ENCODE data around the gene ZNHIT6. TPM values are rescaled to one million over a fixed set of nuclear protein-coding genes. Genes with fewer than 3 reads are reported as not detected.

The ZNHIT6 gene
- total RNA-seq, 1 experiment from 2014 or later: 14.3 TPM

GRCh38 chr1:85746777-85747176, 38.5 kb upstream of the ZNHIT6 start:
- no peak for DNase-seq (ENCODE audit: low spot score)
- ATAC-seq: no peak
- H3K4me3 Mint-ChIP-seq: no peak overlapping the region

More at GRCh38 chr1:85746777-85747176, 38.5 kb upstream of the ZNHIT6 start:
- TF ChIP-seq RELA (CRISPR knock-in tag; IDR thresholded peaks at IDR 0.05; ENCODE audit: borderline replicate concordance): no peak
- TF ChIP-seq CDX4 (CRISPR knock-in tag; IDR thresholded peaks at IDR 0.05; ENCODE audit: borderline replicate concordance): no peak
- no peak for TF ChIP-seq CBFB (CRISPR knock-in tag; IDR thresholded peaks at IDR 0.05; ENCODE audit: low read depth)
- TF ChIP-seq, protein P1, sequence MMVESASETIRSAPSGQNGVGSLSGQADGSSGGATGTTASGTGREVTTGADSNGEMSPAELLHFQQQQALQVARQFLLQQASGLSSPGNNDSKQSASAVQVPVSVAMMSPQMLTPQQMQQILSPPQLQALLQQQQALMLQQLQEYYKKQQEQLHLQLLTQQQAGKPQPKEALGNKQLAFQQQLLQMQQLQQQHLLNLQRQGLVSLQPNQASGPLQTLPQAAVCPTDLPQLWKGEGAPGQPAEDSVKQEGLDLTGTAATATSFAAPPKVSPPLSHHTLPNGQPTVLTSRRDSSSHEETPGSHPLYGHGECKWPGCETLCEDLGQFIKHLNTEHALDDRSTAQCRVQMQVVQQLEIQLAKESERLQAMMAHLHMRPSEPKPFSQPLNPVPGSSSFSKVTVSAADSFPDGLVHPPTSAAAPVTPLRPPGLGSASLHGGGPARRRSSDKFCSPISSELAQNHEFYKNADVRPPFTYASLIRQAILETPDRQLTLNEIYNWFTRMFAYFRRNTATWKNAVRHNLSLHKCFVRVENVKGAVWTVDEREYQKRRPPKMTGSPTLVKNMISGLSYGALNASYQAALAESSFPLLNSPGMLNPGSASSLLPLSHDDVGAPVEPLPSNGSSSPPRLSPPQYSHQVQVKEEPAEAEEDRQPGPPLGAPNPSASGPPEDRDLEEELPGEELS (CRISPR knock-in tag; IDR thresholded peaks at IDR 0.05): no peak
- TF ChIP-seq SMAD4 (CRISPR knock-in tag; IDR thresholded peaks at IDR 0.05): no peak
- TF ChIP-seq ZNF138 (CRISPR knock-in tag; conservative IDR thresholded peaks at IDR 0.05): no peak
- TF ChIP-seq HMGA2 (CRISPR knock-in tag; IDR thresholded peaks at IDR 0.05): no peak
- no peak for TF ChIP-seq NFYB (CRISPR knock-in tag; conservative IDR thresholded peaks at IDR 0.05; ENCODE audit: low read depth)
- no peak for TF ChIP-seq ARID4B (CRISPR knock-in tag; IDR thresholded peaks at IDR 0.05; ENCODE audit: borderline replicate concordance)
- TF ChIP-seq, protein P2, sequence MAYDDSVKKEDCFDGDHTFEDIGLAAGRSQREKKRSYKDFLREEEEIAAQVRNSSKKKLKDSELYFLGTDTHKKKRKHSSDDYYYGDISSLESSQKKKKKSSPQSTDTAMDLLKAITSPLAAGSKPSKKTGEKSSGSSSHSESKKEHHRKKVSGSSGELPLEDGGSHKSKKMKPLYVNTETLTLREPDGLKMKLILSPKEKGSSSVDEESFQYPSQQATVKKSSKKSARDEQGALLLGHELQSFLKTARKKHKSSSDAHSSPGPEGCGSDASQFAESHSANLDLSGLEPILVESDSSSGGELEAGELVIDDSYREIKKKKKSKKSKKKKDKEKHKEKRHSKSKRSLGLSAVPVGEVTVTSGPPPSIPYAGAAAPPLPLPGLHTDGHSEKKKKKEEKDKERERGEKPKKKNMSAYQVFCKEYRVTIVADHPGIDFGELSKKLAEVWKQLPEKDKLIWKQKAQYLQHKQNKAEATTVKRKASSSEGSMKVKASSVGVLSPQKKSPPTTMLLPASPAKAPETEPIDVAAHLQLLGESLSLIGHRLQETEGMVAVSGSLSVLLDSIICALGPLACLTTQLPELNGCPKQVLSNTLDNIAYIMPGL (CRISPR knock-in tag; IDR thresholded peaks at IDR 0.05): no peak
- no peak for TF ChIP-seq ZNF416 (CRISPR knock-in tag; IDR thresholded peaks at IDR 0.05)
- TF ChIP-seq, protein P3, sequence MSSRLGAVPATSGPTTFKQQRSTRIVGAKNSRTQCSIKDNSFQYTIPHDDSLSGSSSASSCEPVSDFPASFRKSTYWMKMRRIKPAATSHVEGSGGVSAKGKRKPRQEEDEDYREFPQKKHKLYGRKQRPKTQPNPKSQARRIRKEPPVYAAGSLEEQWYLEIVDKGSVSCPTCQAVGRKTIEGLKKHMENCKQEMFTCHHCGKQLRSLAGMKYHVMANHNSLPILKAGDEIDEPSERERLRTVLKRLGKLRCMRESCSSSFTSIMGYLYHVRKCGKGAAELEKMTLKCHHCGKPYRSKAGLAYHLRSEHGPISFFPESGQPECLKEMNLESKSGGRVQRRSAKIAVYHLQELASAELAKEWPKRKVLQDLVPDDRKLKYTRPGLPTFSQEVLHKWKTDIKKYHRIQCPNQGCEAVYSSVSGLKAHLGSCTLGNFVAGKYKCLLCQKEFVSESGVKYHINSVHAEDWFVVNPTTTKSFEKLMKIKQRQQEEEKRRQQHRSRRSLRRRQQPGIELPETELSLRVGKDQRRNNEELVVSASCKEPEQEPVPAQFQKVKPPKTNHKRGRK (CRISPR knock-in tag; IDR thresholded peaks at IDR 0.05; ENCODE audit: borderline replicate concordance): no peak
- TF ChIP-seq NFATC4 (CRISPR knock-in tag; IDR thresholded peaks at IDR 0.05): no peak
- TF ChIP-seq FOXJ3 (CRISPR knock-in tag; IDR thresholded peaks at IDR 0.05; ENCODE audit: borderline replicate concordance): no peak
- no peak for TF ChIP-seq FOXK1 (CRISPR knock-in tag; IDR thresholded peaks at IDR 0.05)
- TF ChIP-seq ZNF317 (CRISPR knock-in tag; IDR thresholded peaks at IDR 0.05; ENCODE audit: borderline replicate concordance, low read depth): no peak
- TF ChIP-seq ZNF423 (CRISPR knock-in tag; IDR thresholded peaks at IDR 0.05): no peak
- no peak for TF ChIP-seq MXD4 (CRISPR knock-in tag; IDR thresholded peaks at IDR 0.05; ENCODE audit: borderline replicate concordance)
- TF ChIP-seq SMAD3 (CRISPR knock-in tag; IDR thresholded peaks at IDR 0.05; ENCODE audit: borderline replicate concordance): no peak
- TF ChIP-seq, protein P4, sequence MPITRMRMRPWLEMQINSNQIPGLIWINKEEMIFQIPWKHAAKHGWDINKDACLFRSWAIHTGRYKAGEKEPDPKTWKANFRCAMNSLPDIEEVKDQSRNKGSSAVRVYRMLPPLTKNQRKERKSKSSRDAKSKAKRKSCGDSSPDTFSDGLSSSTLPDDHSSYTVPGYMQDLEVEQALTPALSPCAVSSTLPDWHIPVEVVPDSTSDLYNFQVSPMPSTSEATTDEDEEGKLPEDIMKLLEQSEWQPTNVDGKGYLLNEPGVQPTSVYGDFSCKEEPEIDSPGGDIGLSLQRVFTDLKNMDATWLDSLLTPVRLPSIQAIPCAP (CRISPR knock-in tag; IDR thresholded peaks at IDR 0.05): no peak
- Mint-ChIP-seq H3K27me3 (ENCODE audit: low read depth) (no peaks in the 10 kb centered on the region), H3K27ac (no peak overlapping the region), H3K9me3 (no peaks in the 10 kb centered on the region), H3K4me1 (no peaks in the 10 kb centered on the region), H3K36me3 (no peaks in the 10 kb centered on the region)
- ChIA-PET CTCF (no interaction called here), POLR2A (no interaction called here)

All from WTC11 (cell line).